ENCODE measurements around the gene DDX10.

DNA sequence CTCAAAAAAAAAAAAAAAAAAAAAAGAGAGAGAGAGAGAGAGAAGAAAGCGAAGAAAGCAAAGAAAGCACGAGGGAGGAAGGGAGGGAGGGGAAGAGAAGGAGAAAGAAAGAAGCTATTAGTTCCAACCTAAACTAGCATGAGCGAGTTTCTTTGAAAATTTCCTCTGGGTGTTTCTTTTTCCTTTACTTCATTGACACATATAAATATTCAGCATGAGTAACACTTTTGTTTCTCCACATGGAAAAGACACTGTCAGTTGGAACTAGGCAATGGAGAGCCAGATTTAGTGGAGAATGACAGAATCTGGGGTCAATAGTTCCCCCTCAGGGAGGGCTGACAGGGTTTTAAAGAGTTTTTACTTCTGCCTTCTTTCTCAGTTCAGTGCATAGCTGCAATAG, 257.4 kb downstream of the DDX10 start:
- TF ChIP-seq, protein P1, sequence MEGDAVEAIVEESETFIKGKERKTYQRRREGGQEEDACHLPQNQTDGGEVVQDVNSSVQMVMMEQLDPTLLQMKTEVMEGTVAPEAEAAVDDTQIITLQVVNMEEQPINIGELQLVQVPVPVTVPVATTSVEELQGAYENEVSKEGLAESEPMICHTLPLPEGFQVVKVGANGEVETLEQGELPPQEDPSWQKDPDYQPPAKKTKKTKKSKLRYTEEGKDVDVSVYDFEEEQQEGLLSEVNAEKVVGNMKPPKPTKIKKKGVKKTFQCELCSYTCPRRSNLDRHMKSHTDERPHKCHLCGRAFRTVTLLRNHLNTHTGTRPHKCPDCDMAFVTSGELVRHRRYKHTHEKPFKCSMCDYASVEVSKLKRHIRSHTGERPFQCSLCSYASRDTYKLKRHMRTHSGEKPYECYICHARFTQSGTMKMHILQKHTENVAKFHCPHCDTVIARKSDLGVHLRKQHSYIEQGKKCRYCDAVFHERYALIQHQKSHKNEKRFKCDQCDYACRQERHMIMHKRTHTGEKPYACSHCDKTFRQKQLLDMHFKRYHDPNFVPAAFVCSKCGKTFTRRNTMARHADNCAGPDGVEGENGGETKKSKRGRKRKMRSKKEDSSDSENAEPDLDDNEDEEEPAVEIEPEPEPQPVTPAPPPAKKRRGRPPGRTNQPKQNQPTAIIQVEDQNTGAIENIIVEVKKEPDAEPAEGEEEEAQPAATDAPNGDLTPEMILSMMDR (IDR thresholded peaks at IDR 0.05; ENCODE audit: insufficient read depth, low read length), result no peak
- TF ChIP-seq, protein P2, sequence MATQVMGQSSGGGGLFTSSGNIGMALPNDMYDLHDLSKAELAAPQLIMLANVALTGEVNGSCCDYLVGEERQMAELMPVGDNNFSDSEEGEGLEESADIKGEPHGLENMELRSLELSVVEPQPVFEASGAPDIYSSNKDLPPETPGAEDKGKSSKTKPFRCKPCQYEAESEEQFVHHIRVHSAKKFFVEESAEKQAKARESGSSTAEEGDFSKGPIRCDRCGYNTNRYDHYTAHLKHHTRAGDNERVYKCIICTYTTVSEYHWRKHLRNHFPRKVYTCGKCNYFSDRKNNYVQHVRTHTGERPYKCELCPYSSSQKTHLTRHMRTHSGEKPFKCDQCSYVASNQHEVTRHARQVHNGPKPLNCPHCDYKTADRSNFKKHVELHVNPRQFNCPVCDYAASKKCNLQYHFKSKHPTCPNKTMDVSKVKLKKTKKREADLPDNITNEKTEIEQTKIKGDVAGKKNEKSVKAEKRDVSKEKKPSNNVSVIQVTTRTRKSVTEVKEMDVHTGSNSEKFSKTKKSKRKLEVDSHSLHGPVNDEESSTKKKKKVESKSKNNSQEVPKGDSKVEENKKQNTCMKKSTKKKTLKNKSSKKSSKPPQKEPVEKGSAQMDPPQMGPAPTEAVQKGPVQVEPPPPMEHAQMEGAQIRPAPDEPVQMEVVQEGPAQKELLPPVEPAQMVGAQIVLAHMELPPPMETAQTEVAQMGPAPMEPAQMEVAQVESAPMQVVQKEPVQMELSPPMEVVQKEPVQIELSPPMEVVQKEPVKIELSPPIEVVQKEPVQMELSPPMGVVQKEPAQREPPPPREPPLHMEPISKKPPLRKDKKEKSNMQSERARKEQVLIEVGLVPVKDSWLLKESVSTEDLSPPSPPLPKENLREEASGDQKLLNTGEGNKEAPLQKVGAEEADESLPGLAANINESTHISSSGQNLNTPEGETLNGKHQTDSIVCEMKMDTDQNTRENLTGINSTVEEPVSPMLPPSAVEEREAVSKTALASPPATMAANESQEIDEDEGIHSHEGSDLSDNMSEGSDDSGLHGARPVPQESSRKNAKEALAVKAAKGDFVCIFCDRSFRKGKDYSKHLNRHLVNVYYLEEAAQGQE (IDR thresholded peaks at IDR 0.05; ENCODE audit: insufficient replicate concordance, low read depth), result no peak

Measured in HL-60 (cell line).